Erythroblast (primary cell): ENCODE data around the gene CDKN2A.

Source experiments
- GATA1 ChIP-seq: IDR thresholded peaks from 2 replicates; pipeline ENCODE4 v1.6.1; 2011; ENCODE audit warnings: low read depth, mild to moderate bottlenecking, control low read depth, low read length, moderate library complexity
- POLR2A ChIP-seq: IDR thresholded peaks from 2 replicates; pipeline ENCODE4 v1.6.1; 2011; ENCODE audit warnings: mild to moderate bottlenecking, low read length

- TF ChIP-seq POLR2A = no peak
- TF ChIP-seq GATA1 = no peak
These were observed 25.7 kb downstream of the CDKN2A start for GRCh38 chr9:21968331-21969010.
